Liver (tissue), 9 donors: ENCODE measurements around the gene ASIC3. TPM values are rescaled to one million over a fixed set of nuclear protein-coding genes. Genes with fewer than 3 reads are reported as not detected.

Source experiments
- DNase-seq: peaks from one replicate; pipeline ENCODE4 v3.0.0-alpha.2; 2017; ENCODE audit warnings: low spot score
- H3K27ac ChIP-seq, 2 donors: one replicate each; pipeline ENCODE4 v1.7.0; 2013; ENCODE audit warnings: inconsistent platforms in 2 of 2, low read length in 2 of 2, control low read depth in 1 of 2, low read depth in 1 of 2, mild to moderate bottlenecking in 1 of 2
- H3K27me3 ChIP-seq, 4 donors: one replicate each; pipeline versions ENCODE4 v1.6.1 to v1.7.0; 2013; ENCODE audit warnings: low read length in 3 of 4, inconsistent platforms in 1 of 4, mild to moderate bottlenecking in 1 of 4, moderate library complexity in 1 of 4; ENCODE audit not compliant: control insufficient read depth in 4 of 4, insufficient read depth in 4 of 4
- H3K36me3 ChIP-seq, 4 donors: one replicate each; pipeline versions ENCODE4 v1.6.1 to v1.7.0; 2013; ENCODE audit warnings: low read length in 3 of 4, mild to moderate bottlenecking in 3 of 4, low read depth in 1 of 4, moderate library complexity in 1 of 4; ENCODE audit not compliant: control insufficient read depth in 4 of 4, insufficient read depth in 3 of 4
- H3K4me1 ChIP-seq, 4 donors: one replicate each; pipeline versions ENCODE4 v1.6.1 to v1.7.0; 2013; ENCODE audit warnings: low read length in 3 of 4, mild to moderate bottlenecking in 3 of 4, moderate library complexity in 1 of 4; ENCODE audit not compliant: control insufficient read depth in 4 of 4, insufficient read depth in 4 of 4
- H3K4me3 ChIP-seq, 3 donors: one replicate each; pipeline versions ENCODE4 v1.6.1 to v1.7.0; 2013; ENCODE audit warnings: low read length in 3 of 3, control low read depth in 1 of 3, low read depth in 1 of 3, mild to moderate bottlenecking in 1 of 3
- H3K9ac ChIP-seq, 2 donors: one replicate each; pipeline ENCODE4 v1.7.0; 2013; ENCODE audit warnings: low read length in 2 of 2, mild to moderate bottlenecking in 2 of 2, moderate library complexity in 2 of 2, control low read depth in 1 of 2, low read depth in 1 of 2
- H3K9me3 ChIP-seq, 4 donors: one replicate each; pipeline versions ENCODE4 v1.6.1 to v1.7.0; 2013; ENCODE audit warnings: low read length in 3 of 4; ENCODE audit not compliant: control insufficient read depth in 4 of 4
- ATF3 ChIP-seq: IDR thresholded peaks from 2 replicates; pipeline ENCODE4 v1.6.1; 2016; ENCODE audit warnings: antibody characterized with exemption
- CTCF ChIP-seq: fragments of 150-350 bp; IDR thresholded peaks from 2 replicates; pipeline ENCODE4 v1.5.1; 2017; ENCODE audit warnings: improper control_type of control experiment, low read depth, low read length; ENCODE audit not compliant: missing input control
- FOXA2 ChIP-seq: IDR thresholded peaks from 2 replicates; pipeline ENCODE4 v1.6.1; 2016; ENCODE audit warnings: antibody characterized with exemption
- GABPA ChIP-seq, 2 donors: IDR thresholded peaks in 1 of 2; conservative IDR thresholded peaks in 1 of 2; 2 replicates each; pipeline ENCODE4 v1.6.1; 2016; ENCODE audit warnings: antibody characterized with exemption in 2 of 2, mild to moderate bottlenecking in 1 of 2, moderate library complexity in 1 of 2
- HNF4A ChIP-seq, 2 donors: conservative IDR thresholded peaks; 2 replicates each; pipeline ENCODE4 v1.6.1; 2016; ENCODE audit warnings: antibody characterized with exemption in 2 of 2, mild to moderate bottlenecking in 2 of 2
- HNF4G ChIP-seq: IDR thresholded peaks from 2 replicates; pipeline ENCODE4 v1.6.1; 2016; ENCODE audit warnings: antibody characterized with exemption
- MAX ChIP-seq: IDR thresholded peaks from 2 replicates; pipeline ENCODE4 v1.6.1; 2016; ENCODE audit warnings: antibody characterized with exemption
- NR2F2 ChIP-seq: IDR thresholded peaks from 2 replicates; pipeline ENCODE4 v1.6.1; 2016; ENCODE audit warnings: antibody characterized with exemption
- RAD21 ChIP-seq, 2 donors: IDR thresholded peaks; 2 replicates each; pipeline ENCODE4 v1.6.1; 2016; ENCODE audit warnings: antibody characterized with exemption in 2 of 2, mild to moderate bottlenecking in 2 of 2
- REST ChIP-seq: IDR thresholded peaks from 2 replicates; pipeline ENCODE4 v1.6.1; 2016; ENCODE audit warnings: antibody characterized with exemption, mild to moderate bottlenecking
- TAF1 ChIP-seq: conservative IDR thresholded peaks from 2 replicates; pipeline ENCODE4 v1.6.1; 2016; ENCODE audit warnings: antibody characterized with exemption, mild to moderate bottlenecking
- ZBTB33 ChIP-seq: IDR thresholded peaks from 2 replicates; pipeline ENCODE4 v1.6.1; 2016; ENCODE audit warnings: antibody characterized with exemption
- WGBS: extraction: QIAGEN DNeasy Blood & Tissue Kit; methylation state at CpG from one replicate; pipeline ENCODE4 v1.1.7; 2013; 5-methylcytosine and 5-hydroxymethylcytosine counted together
- polyA plus RNA-seq, 2 donors: library from polyadenylated mRNA; stranded (reverse) in 1 of 2; unstranded in 1 of 2; fragments of 200-250 nt in 1 of 2; fragments of >200 nt in 1 of 2; fragmentation: Nextera tagmentation in 1 of 2; extraction: Ambion mirVana in 1 of 2; gene quantifications; one replicate each; pipeline versions ENCODE4 v1.2.1 to v1.2.3, GENCODE V29; 2013 to 2015
- total RNA-seq, 2 donors: library from RNA; depleted of rRNA; stranded (reverse); fragments of >200 nt; gene quantifications; one replicate each; pipeline ENCODE4 v1.2.3, GENCODE V29; 2014
- donor health status: healthy.
- donor health status: healthy.
- donor health status: healthy.
- donor health status: healthy.
- donor health status: healthy.

Gene ASIC3
- total and polyA plus RNA-seq, 4 donors = 0.05 to 1.0 (median 0.39) TPM

GRCh38 chr7:151005566-151005965 is 42.8 kb upstream of the ASIC3 start:
- Histone ChIP-seq H3K9ac (no peak overlapping the region), H3K36me3 (no peaks in the 10 kb centered on the region), H3K4me1 (peaks cover 2 to 22% (median 7%) of the 10 kb centered on the region in 4 donors)

GRCh38 chr7:151006590-151007300 is 41.6 kb upstream of the ASIC3 start:
- no peak overlapping the region for H3K9ac ChIP-seq
- no peak overlapping the region for H3K27ac ChIP-seq
- H3K4me1 ChIP-seq = peaks cover 2 to 22% (median 7%) of the 10 kb centered on the region in 4 donors
- no peak for DNase-seq
- no peaks in the 10 kb centered on the region for H3K36me3 ChIP-seq
- H3K4me3 ChIP-seq = no peak overlapping the region
- no peaks in the 10 kb centered on the region for H3K27me3 ChIP-seq
- no peaks in the 10 kb centered on the region for H3K9me3 ChIP-seq
- WGBS = 80% methylated on average over 23 of the region's 23 CpGs
- no peak for TF ChIP-seq RAD21 (IDR thresholded peaks at IDR 0.05)
- TF ChIP-seq ZBTB33 = no peak
- no peak for TF ChIP-seq CTCF
- no peak for TF ChIP-seq HNF4G
- TF ChIP-seq GABPA (IDR thresholded peaks at IDR 0.05 in 1 of 2, conservative IDR thresholded peaks at IDR 0.05 in 1 of 2) = no peak
- TF ChIP-seq FOXA2 = no peak
- TF ChIP-seq NR2F2 = no peak
- no peak for TF ChIP-seq HNF4A (conservative IDR thresholded peaks at IDR 0.05)
- TF ChIP-seq MAX = no peak

More at GRCh38 chr7:151005566-151005965, 42.8 kb upstream of the ASIC3 start:
- no peaks in the 10 kb centered on the region for H3K27me3 ChIP-seq
- H3K4me3 ChIP-seq = no peak overlapping the region
- WGBS = 69% methylated on average over 9 of the region's 9 CpGs
- TF ChIP-seq ZBTB33 (no peak), REST (no peak), RAD21 (IDR thresholded peaks at IDR 0.05) (no peak), ATF3 (no peak), TAF1 (no peak)
- H3K27ac ChIP-seq = no peak overlapping the region
- no peaks in the 10 kb centered on the region for H3K9me3 ChIP-seq
- DNase-seq = no peak
